ENCODE measurements around the gene NBAS.

NBAS gene

GRCh38 chr2:15363142-15363541, 198.0 kb downstream of the NBAS start:
- Histone ChIP-seq H3K9me3 (ENCODE audit: low read length) (no peaks in the 10 kb centered on the region), H3K79me2 (ENCODE audit: insufficient read depth, low read length) (no peaks in the 10 kb centered on the region), H3F3A (ENCODE audit: insufficient read depth, low read length) (no peaks in the 10 kb centered on the region), H2AFZ (ENCODE audit: low read length) (no peak overlapping the region), H3K36me3 (ENCODE audit: insufficient read depth, low read length) (no peaks in the 10 kb centered on the region), H3K4me2 (ENCODE audit: low read length) (no peak overlapping the region), H3K9me2 (ENCODE audit: low read depth, low read length) (no peaks in the 10 kb centered on the region), H3K4me3 (ENCODE audit: low read depth, low read length, poor library complexity, severe bottlenecking) (no peak overlapping the region), H4K20me1 (ENCODE audit: insufficient read depth, low read length) (no peaks in the 10 kb centered on the region), H3K27ac (ENCODE audit: low read depth, low read length, poor library complexity, severe bottlenecking) (no peak overlapping the region), H3K4me1 (ENCODE audit: insufficient read depth, low read length, severe bottlenecking) (no peaks in the 10 kb centered on the region), H3K27me3 (ENCODE audit: insufficient read depth, low read length) (no peaks in the 10 kb centered on the region), H3K9ac (ENCODE audit: low read length) (no peak overlapping the region)
- no peak for TF ChIP-seq EZH2 (IDR thresholded peaks at IDR 0.05; ENCODE audit: borderline replicate concordance, low read length)
- TF ChIP-seq, protein P1, sequence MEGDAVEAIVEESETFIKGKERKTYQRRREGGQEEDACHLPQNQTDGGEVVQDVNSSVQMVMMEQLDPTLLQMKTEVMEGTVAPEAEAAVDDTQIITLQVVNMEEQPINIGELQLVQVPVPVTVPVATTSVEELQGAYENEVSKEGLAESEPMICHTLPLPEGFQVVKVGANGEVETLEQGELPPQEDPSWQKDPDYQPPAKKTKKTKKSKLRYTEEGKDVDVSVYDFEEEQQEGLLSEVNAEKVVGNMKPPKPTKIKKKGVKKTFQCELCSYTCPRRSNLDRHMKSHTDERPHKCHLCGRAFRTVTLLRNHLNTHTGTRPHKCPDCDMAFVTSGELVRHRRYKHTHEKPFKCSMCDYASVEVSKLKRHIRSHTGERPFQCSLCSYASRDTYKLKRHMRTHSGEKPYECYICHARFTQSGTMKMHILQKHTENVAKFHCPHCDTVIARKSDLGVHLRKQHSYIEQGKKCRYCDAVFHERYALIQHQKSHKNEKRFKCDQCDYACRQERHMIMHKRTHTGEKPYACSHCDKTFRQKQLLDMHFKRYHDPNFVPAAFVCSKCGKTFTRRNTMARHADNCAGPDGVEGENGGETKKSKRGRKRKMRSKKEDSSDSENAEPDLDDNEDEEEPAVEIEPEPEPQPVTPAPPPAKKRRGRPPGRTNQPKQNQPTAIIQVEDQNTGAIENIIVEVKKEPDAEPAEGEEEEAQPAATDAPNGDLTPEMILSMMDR (IDR thresholded peaks at IDR 0.05; ENCODE audit: low read length): no peak

GRCh38 chr2:15359716-15360531, 201.2 kb downstream of the NBAS start:
- H3K4me2 ChIP-seq (ENCODE audit: low read length): no peak overlapping the region
- H3K4me1 ChIP-seq (ENCODE audit: insufficient read depth, low read length, severe bottlenecking): no peaks in the 10 kb centered on the region
- no peaks in the 10 kb centered on the region for H3K27me3 ChIP-seq (ENCODE audit: insufficient read depth, low read length)
- H3K4me3 ChIP-seq (ENCODE audit: low read depth, low read length, poor library complexity, severe bottlenecking): no peak overlapping the region
- H3K27ac ChIP-seq (ENCODE audit: low read depth, low read length, poor library complexity, severe bottlenecking): no peak overlapping the region
- TF ChIP-seq, protein P1 (IDR thresholded peaks at IDR 0.05; ENCODE audit: low read length): no peak
- no peak for TF ChIP-seq EZH2 (IDR thresholded peaks at IDR 0.05; ENCODE audit: borderline replicate concordance, low read length)
- H3K79me2 ChIP-seq (ENCODE audit: insufficient read depth, low read length): no peaks in the 10 kb centered on the region
- H3K9me3 ChIP-seq (ENCODE audit: low read length): no peaks in the 10 kb centered on the region
- no peak overlapping the region for H2AFZ ChIP-seq (ENCODE audit: low read length)
- no peaks in the 10 kb centered on the region for H3K9me2 ChIP-seq (ENCODE audit: low read depth, low read length)
- no peaks in the 10 kb centered on the region; the same call in 1 of the 2 replicates for H3K36me3 ChIP-seq (ENCODE audit: insufficient read depth, low read length)
- no peak overlapping the region for H3K9ac ChIP-seq (ENCODE audit: low read length)
- no peaks in the 10 kb centered on the region for H3F3A ChIP-seq (ENCODE audit: insufficient read depth, low read length)
- no peaks in the 10 kb centered on the region for H4K20me1 ChIP-seq (ENCODE audit: insufficient read depth, low read length)

- TF ChIP-seq, protein P1 (IDR thresholded peaks at IDR 0.05; ENCODE audit: low read length): no peak
- TF ChIP-seq EZH2 (IDR thresholded peaks at IDR 0.05; ENCODE audit: borderline replicate concordance, low read length): no peak
Observed at GRCh38 chr2:15357922-15358321, 203.2 kb downstream of the NBAS start.

More at GRCh38 chr2:15357922-15358321, 203.2 kb downstream of the NBAS start:
- Histone ChIP-seq H3K4me3 (ENCODE audit: low read depth, low read length, poor library complexity, severe bottlenecking) (no peak overlapping the region), H3K9ac (ENCODE audit: low read length) (no peak overlapping the region), H3K36me3 (ENCODE audit: insufficient read depth, low read length) (peaks cover 3% of the 10 kb centered on the region; the same call in 1 of the 2 replicates), H3K9me3 (ENCODE audit: low read length) (no peaks in the 10 kb centered on the region), H3F3A (ENCODE audit: insufficient read depth, low read length) (no peaks in the 10 kb centered on the region), H3K4me1 (ENCODE audit: insufficient read depth, low read length, severe bottlenecking) (no peaks in the 10 kb centered on the region), H3K79me2 (ENCODE audit: insufficient read depth, low read length) (no peaks in the 10 kb centered on the region), H2AFZ (ENCODE audit: low read length) (no peak overlapping the region), H3K27me3 (ENCODE audit: insufficient read depth, low read length) (no peaks in the 10 kb centered on the region), H3K9me2 (ENCODE audit: low read depth, low read length) (no peaks in the 10 kb centered on the region), H3K4me2 (ENCODE audit: low read length) (no peak overlapping the region), H4K20me1 (ENCODE audit: insufficient read depth, low read length) (no peaks in the 10 kb centered on the region), H3K27ac (ENCODE audit: low read depth, low read length, poor library complexity, severe bottlenecking) (no peak overlapping the region)

All from OCI-LY1 (cell line).